Activated CD4-positive, alpha-beta memory T cell treated with anti-CD3 and anti-CD28 coated beads for 36 hours (primary cell): ENCODE data around the gene SNAI3. TPM values are rescaled to one million over a fixed set of nuclear protein-coding genes. Genes with fewer than 3 reads are reported as not detected.

Source experiments
- CTCF ChIA-PET: fragments of 350-600 bp; sonication (Branson Sonifier 250); formaldehyde crosslinking; loops from one replicate; lab custom pipeline; 2021; ENCODE audit warnings: antibody characterized with exemption, inconsistent platforms; lab: Charles Lee
- POLR2A ChIA-PET: fragments of 350-600 bp; sonication (Branson Sonifier 250); formaldehyde crosslinking; loops from one replicate; lab custom pipeline; 2021; ENCODE audit warnings: antibody characterized with exemption; lab: Charles Lee
- DNase-seq: peaks from one replicate; pipeline ENCODE4 v3.0.0-alpha.2; 2020
- H3K27ac Mint-ChIP-seq: one replicate; pipeline ENCODE4 v1.8.0; 2021; ENCODE audit warnings: mixed read lengths
- H3K27me3 Mint-ChIP-seq: one replicate; pipeline ENCODE4 v1.8.0; 2021; ENCODE audit warnings: mixed read lengths
- H3K36me3 Mint-ChIP-seq: one replicate; pipeline ENCODE4 v1.8.0; 2021; ENCODE audit warnings: mixed read lengths
- H3K4me1 Mint-ChIP-seq: one replicate; pipeline ENCODE4 v1.8.0; 2021; ENCODE audit warnings: low read depth, mixed read lengths
- H3K4me3 Mint-ChIP-seq: one replicate; pipeline ENCODE4 v1.8.0; 2021; ENCODE audit warnings: mild to moderate bottlenecking, mixed read lengths
- H3K9me3 Mint-ChIP-seq: one replicate; pipeline ENCODE4 v1.8.0; 2021; ENCODE audit warnings: mixed read lengths
- intact Hi-C: fragments of 100-400 bp; cut with micrococcal nuclease; formaldehyde crosslinking; loops from one replicate; pipeline ENCODE4 v1.15.1; 2023
- total RNA-seq, 2 experiments: library from RNA; stranded (reverse); gene quantifications; one replicate each; pipeline ENCODE4 v1.2.3, GENCODE V29; 2021

The SNAI3 gene
- 1 to 10 TPM; 5.5 to 5.8 TPM for total RNA-seq

DNA sequence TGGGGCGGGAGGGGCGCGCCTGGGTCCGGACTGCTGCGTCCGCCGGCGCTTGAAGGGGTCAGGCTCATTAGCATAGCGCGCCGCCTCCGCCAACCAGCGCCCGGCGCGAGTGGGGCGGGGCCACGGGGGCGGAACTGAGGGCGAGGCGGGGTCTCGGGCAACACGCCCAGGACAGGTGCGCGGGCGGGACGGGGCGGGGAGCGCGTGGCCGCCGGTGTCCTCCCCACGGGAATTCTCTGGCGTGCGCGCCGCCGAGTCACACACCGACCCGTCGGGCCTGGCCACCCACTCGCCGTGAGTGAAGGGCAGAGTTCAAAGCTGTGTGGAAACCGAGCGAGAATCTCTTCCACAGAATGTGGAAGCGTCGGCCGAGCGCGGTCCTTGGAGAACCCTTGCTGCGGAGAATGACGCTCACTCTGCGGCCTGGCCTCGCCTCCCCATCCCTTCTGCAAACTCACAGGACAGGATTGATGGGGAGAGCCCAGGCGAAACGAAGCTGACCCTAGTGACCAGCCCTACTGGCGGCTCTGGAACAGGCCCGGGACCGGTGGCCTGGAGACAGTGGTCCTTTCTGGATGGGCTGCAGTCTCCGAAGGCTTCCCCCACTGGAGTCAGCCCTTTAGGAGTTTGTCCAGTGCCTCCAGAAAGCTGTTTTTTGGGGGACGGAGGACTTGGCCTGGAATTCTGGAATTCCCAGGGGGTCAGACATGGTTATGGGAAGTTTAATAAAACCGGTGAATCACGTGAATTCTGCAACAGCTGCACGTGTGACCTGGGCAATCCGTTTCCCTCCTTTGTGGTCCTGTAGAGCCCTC, at the start of gene SNAI3:
Gene SNAI3 (minus strand): TSS at position 69 of the 815 bp plus-strand sequence. CDS start 101 bp downstream, outside the sequence.
- POLR2A ChIA-PET: interaction anchor here (1.1 to 1.3 kb wide), 4 partner anchors 15 to 50 kb away, joined by 3 to 5 read pairs (median 4); partner anchors contain the start of gene MVD
- H3K27ac Mint-ChIP-seq: peak within 1 kb of the TSS; percentile 49
- CTCF ChIA-PET: interaction anchor here (0.6 to 4.2 kb wide), 7 partner anchors 17 to 107 kb away, joined by 3 to 36 read pairs (median 4); no protein-coding TSS in a partner anchor
- DNase-seq: peak; percentile 92
- H3K4me3 Mint-ChIP-seq: peak within 1 kb of the TSS; percentile 74
- H3K9me3 Mint-ChIP-seq: no peaks in the 10 kb centered on the region
- peaks cover 40% of the 10 kb centered on the region for H3K4me1 Mint-ChIP-seq
- H3K36me3 Mint-ChIP-seq: peaks cover 2% of the 10 kb centered on the region
- intact Hi-C loops: loop anchor here (1.0 to 10.0 kb wide), 4 partner anchors 15 to 95 kb away; partner anchors contain the start of genes IL17C and MVD
- H3K27me3 Mint-ChIP-seq: no peaks in the 10 kb centered on the region

DNA sequence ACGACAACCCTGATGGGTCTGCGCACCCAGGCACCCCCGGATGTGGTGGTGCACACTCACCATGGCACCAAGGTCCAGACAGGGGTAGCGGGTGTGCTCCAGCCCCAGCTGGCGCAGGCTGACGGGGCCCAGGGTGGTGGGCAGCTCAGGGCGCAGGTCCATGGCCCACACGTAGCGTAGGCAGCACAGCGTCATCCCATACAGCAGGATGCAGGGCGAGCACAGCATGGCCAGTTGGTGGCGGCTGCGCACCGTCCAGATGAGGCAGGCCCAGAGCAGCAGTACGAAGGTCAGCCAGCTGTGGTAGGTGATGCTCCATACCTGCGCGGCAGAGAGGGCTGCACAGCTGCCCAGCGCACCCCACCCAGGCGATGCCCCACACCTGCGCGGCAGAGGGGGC, 49.8 kb upstream of the SNAI3 start:
- POLR2A ChIA-PET: interaction anchor here (1.0 kb wide), 1 partner anchor 45 kb away, joined by 3 read pairs; no protein-coding TSS in a partner anchor
- Mint-ChIP-seq H3K36me3 (peaks cover 6% of the 10 kb centered on the region), H3K4me1 (peaks cover 9% of the 10 kb centered on the region), H3K27me3 (no peaks in the 10 kb centered on the region), H3K27ac (no peak overlapping the region), H3K4me3 (no peak overlapping the region), H3K9me3 (no peaks in the 10 kb centered on the region)
- CTCF ChIA-PET: interaction anchor here (1.1 to 6.0 kb wide), 11 partner anchors 11 to 122 kb away, joined by 3 to 118 read pairs (median 16); partner anchors contain the start of gene PIEZO1
- intact Hi-C loops: loop anchor here (2.0 kb wide), 1 partner anchor 47 kb away; no protein-coding TSS in a partner anchor
- no peak for DNase-seq

DNA sequence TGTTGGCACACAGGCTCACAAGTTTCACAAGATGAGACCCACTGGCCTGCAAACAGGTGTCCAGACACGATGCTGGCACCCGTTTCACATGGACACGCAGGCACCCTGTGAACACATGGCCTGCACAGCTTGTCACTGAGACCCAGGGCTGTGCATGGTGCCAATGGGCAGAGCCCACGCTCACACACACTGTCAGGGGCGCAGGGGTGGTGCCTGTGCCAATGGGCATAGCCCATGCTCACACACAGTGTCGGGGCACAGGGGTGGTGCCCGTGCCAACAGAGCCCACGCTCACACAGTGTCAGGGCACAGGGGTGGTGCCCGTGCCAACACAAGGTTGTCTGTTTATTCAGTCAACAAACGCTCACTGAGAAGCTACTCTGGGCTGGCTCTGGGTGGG, 49.3 kb upstream of the SNAI3 start:
- intact Hi-C loops: loop anchor here (2.0 kb wide), 1 partner anchor 47 kb away; no protein-coding TSS in a partner anchor
- Mint-ChIP-seq H3K9me3 (no peaks in the 10 kb centered on the region), H3K27me3 (no peaks in the 10 kb centered on the region), H3K4me3 (no peak overlapping the region), H3K27ac (no peak overlapping the region), H3K4me1 (peaks cover 9% of the 10 kb centered on the region), H3K36me3 (peaks cover 8% of the 10 kb centered on the region)
- DNase-seq: no peak
- ChIA-PET POLR2A (interaction anchor here (1.0 kb wide), 1 partner anchor 46 kb away, joined by 3 read pairs; no protein-coding TSS in a partner anchor), CTCF (interaction anchor here (1.1 to 6.0 kb wide), 6 partner anchors 11 to 123 kb away, joined by 3 to 118 read pairs (median 26); partner anchors contain the start of gene PIEZO1)

DNA sequence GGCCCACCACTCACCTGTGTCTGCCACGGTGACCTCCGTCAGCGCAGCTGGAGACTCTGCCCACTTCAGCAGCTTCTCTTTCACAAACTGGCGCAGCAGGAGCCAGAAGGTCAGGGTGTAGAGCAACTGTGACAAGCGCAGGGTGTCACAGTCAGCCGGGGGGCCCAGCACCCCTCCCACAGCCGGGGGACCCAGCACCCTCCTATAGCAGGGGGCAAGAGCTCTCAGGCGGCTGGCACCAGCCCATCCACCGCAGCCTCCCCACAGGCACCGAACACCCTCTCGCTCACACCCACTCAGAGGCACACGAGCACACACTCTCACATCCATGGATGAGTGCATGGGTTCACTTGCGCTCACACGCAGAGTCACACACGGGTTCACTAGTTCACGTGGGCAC, 48.8 kb upstream of the SNAI3 start:
- Mint-ChIP-seq H3K9me3 (no peaks in the 10 kb centered on the region), H3K27ac (no peak overlapping the region), H3K36me3 (peaks cover 8% of the 10 kb centered on the region), H3K27me3 (no peaks in the 10 kb centered on the region), H3K4me3 (no peak overlapping the region), H3K4me1 (peaks cover 9% of the 10 kb centered on the region)
- CTCF ChIA-PET: interaction anchor here (1.1 to 6.0 kb wide), 5 partner anchors 12 to 123 kb away, joined by 3 to 118 read pairs (median 16); partner anchors contain the start of gene PIEZO1
- intact Hi-C loops: no loop called here
- POLR2A ChIA-PET: no interaction called here
- no peak for DNase-seq

DNA sequence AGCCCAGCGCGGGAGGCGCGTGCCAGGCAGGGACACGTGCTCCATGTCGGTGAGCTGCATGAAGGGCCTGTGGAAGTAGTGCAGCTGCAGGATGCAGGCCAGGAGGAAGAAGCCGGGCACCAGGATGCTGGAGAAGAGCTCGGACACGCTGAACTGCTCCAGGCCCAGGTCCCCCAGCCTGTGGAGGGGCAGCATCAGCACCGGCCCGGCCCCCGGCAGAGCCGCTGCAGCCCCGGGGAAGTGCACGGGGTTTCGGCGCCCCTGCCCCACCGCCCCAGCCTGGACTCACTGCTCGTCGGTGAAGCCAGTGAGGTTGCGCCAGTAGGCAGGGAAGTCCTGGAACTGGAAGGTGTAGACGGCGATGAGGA, 48.0 kb upstream of the SNAI3 start:
- Mint-ChIP-seq H3K27ac (no peak overlapping the region), H3K9me3 (no peaks in the 10 kb centered on the region), H3K4me3 (no peak overlapping the region), H3K36me3 (peaks cover 12% of the 10 kb centered on the region), H3K4me1 (peaks cover 9% of the 10 kb centered on the region), H3K27me3 (no peaks in the 10 kb centered on the region)
- ChIA-PET CTCF (interaction anchor here (4.1 to 6.0 kb wide), 2 partner anchors 13 to 47 kb away, joined by 52 to 118 read pairs; partner anchors contain the start of gene PIEZO1), POLR2A (no interaction called here)
- intact Hi-C loops: no loop called here
- DNase-seq: no peak

DNA sequence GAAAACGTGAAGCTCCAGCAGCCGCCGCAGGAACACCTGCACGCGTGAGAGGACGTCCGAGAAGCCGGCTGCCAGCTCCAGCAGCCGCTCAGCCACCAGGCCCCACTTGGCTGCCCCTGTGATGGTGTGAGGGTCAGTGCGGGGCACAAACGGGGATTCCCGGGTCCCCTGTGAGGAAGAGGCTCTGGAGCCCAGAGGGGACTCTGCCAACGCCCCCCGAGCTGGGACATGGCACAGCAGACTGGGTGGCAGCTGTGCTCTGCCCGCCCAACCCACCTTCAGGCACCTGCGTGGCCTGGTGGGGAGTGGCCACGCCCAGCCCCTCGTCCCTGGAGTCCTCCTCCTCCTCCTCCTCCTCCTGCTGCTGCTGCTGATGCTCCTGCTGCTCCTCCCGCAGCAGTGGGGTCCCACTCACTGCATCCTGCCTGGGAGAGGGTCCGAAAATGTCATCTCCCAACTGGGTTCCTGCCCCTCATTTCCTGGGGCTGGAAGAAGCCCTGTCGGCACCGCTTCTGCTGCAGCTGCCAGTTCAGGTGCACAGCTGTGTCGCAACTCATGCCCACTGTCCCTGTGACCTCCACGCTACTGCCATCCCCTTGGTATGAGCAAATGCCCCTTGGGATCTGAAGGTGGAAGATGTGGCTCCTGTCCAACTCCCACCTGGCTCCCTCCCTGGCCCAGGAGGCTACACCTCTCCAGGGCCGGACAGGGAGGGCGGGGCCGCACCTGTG, 47.5 kb upstream of the SNAI3 start:
- Mint-ChIP-seq H3K4me3 (no peak overlapping the region), H3K4me1 (peaks cover 8% of the 10 kb centered on the region), H3K27ac (no peak overlapping the region), H3K9me3 (no peaks in the 10 kb centered on the region), H3K36me3 (peaks cover 12% of the 10 kb centered on the region), H3K27me3 (no peaks in the 10 kb centered on the region)
- no peak for DNase-seq
- ChIA-PET POLR2A (no interaction called here), CTCF (interaction anchor here (0.7 to 6.0 kb wide), 4 partner anchors 13 to 434 kb away, joined by 3 to 118 read pairs (median 28); partner anchors contain the start of gene PIEZO1)
- intact Hi-C loops: no loop called here

DNA sequence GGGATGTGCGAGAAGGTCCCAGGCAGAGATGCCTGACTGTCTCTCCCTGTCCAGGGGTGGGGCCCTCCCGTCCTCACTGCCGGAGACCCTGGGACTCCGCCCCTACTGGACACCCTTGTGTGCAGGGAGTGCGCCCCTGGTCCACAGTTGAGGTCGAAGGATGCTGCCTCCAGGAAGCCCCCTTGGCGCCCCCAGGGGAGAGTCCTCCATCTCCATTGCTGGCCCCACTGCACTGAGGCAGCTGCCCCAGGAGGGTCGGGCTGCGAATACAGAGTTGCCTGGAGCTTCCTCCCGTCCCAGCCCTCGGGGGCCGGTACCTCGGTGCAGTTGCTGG, 46.6 kb upstream of the SNAI3 start:
- Mint-ChIP-seq H3K4me1 (peaks cover 5% of the 10 kb centered on the region), H3K4me3 (no peak overlapping the region), H3K9me3 (no peaks in the 10 kb centered on the region), H3K27ac (no peak overlapping the region), H3K36me3 (peaks cover 12% of the 10 kb centered on the region), H3K27me3 (no peaks in the 10 kb centered on the region)
- POLR2A ChIA-PET: no interaction called here
- CTCF ChIA-PET: no interaction called here
- intact Hi-C loops: no loop called here
- DNase-seq: no peak

DNA sequence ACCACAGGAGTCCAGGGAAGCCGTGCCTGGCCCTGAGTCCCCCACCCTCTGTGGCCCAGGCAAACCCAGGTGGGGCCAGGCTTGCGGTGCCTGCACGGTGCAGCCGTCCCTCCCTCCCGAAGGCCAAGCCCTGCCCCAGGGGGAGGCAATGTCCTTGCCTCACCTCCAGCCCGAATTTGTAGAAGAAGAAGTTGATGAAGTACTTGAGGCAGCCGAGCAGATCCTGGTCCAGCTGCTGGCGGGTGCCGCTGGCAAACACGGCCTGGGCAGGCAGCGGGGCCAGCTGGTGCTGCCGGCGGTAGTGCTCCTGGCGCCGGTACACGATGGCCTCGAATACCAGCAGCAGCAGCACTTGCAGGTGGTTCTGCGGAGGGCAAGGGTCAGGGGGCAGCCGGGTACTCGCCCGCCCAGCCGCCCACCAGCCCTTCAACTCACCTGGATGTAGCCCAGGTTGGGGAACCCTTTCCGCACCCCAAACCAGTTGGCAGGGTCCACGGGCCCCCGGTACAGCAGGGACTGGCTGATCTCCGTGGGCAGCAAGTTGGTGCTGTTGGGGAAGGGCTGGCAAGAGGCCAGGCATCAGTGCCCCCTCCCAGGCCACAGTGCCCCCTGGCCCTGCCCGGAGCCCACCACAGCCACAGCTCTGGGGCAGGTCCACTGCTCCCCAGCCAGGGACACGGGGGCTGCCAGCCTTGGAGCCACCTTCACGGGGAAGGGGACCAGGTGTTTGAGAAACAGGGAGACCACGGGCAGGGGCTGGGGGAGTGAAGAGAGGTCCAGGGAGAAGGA, 46.1 kb upstream of the SNAI3 start:
- H3K4me1 Mint-ChIP-seq: no peaks in the 10 kb centered on the region
- peaks cover 16% of the 10 kb centered on the region for H3K36me3 Mint-ChIP-seq
- POLR2A ChIA-PET: no interaction called here
- no peak for DNase-seq
- H3K9me3 Mint-ChIP-seq: no peaks in the 10 kb centered on the region
- CTCF ChIA-PET: no interaction called here
- no peak overlapping the region for H3K4me3 Mint-ChIP-seq
- intact Hi-C loops: no loop called here
- no peak overlapping the region for H3K27ac Mint-ChIP-seq
- H3K27me3 Mint-ChIP-seq: no peaks in the 10 kb centered on the region

DNA sequence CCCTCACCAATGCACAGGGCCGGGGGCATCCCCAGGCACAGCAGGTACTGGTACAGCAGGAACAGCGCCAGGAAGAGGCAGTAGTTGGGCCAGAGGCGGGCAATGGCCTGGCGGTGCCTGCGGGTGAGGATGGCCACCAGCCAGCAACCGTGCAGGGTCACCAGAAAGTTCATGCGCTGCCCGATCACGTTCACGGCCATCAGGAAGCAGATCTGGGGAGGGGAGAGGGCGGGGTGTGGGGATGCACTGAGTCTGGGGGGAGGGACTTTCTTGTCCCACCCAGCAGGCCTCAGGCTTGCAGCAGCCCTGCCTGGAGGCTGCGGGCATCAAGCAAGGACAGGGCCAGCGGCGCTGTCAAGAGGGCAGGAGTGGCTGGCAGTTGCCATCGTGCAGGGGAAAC, 45.4 kb upstream of the SNAI3 start:
- no peak for DNase-seq
- Mint-ChIP-seq H3K9me3 (no peaks in the 10 kb centered on the region), H3K4me1 (no peaks in the 10 kb centered on the region), H3K27me3 (no peaks in the 10 kb centered on the region), H3K27ac (no peak overlapping the region), H3K36me3 (peaks cover 16% of the 10 kb centered on the region), H3K4me3 (no peak overlapping the region)
- intact Hi-C loops: no loop called here
- ChIA-PET CTCF (no interaction called here), POLR2A (no interaction called here)

DNA sequence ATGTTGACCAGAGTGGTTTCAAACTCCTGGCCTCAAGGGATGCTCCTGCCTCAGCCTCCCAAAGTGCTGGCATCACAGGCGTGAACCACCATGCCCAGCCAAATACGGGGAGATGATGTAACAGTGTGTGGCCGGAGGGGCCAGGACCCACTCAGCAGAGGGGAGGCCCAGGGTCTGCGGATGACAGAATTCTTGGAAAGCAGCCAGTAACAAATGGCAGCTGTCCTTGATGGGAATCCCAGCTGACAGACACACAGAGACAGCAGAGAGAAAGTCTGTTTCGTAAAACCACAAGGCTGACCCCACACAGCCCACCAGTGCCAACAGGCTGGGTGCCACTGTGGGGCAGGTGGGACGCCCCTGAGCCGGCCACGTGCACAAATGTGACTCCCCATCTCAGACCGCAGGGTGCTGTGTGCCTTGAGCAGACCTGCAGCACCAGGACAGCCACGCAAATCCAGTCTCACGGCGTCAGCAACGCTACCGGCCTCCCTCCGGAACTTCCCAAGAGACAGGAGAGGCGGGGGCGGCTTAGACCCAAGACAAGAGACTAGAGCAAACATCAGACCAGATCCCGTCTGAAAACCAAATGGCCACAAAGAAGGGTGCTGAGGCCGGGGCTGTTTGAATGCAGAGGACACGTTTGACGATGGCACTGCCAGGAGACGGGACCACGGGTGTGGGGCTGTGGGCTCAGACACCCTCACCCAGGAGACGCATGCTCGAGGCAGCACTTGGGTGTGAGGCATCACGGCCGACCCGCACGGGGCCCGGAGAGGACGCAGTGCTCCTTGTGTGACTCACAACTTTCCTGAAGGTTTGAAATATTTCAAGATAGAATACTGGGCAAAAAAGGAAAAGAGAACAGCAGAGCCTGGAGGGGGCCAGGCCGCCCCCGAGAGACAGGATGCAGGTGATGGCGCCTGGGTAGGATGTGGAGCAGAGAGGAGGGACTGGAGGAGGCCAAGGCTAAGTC, 44.6 kb upstream of the SNAI3 start:
- ChIA-PET CTCF (no interaction called here), POLR2A (no interaction called here)
- Mint-ChIP-seq H3K27ac (no peak overlapping the region), H3K27me3 (no peaks in the 10 kb centered on the region), H3K36me3 (peaks cover 20% of the 10 kb centered on the region), H3K4me3 (no peak overlapping the region), H3K4me1 (no peaks in the 10 kb centered on the region), H3K9me3 (no peaks in the 10 kb centered on the region)
- intact Hi-C loops: no loop called here
- no peak for DNase-seq
